Thymus (tissue), 11 donors: ENCODE measurements around the gene CCDC85A. TPM values are rescaled to one million over a fixed set of nuclear protein-coding genes. Genes with fewer than 3 reads are reported as not detected.

ENCODE experiments used
- DNase-seq, 9 donors: peaks; one replicate each; pipeline ENCODE4 v3.0.0-alpha.2; 2013; ENCODE audit warnings: low spot score in 9 of 9, low read depth in 6 of 9, missing footprints in 1 of 9
- H3K27ac ChIP-seq, 2 donors: one replicate each; pipeline ENCODE4 v1.5.1; 2013; ENCODE audit warnings: control low read depth in 1 of 2, low read depth in 1 of 2, low read length in 1 of 2, mild to moderate bottlenecking in 1 of 2, moderate library complexity in 1 of 2
- H3K27me3 ChIP-seq, 2 donors: one replicate each; pipeline ENCODE4 v1.5.1; 2013; ENCODE audit warnings: low read length in 1 of 2; ENCODE audit not compliant: control insufficient read depth in 2 of 2, insufficient read depth in 1 of 2
- H3K36me3 ChIP-seq, 2 donors: one replicate each; pipeline ENCODE4 v1.5.1; 2013; ENCODE audit warnings: low read length in 1 of 2, mild to moderate bottlenecking in 1 of 2, moderate library complexity in 1 of 2; ENCODE audit not compliant: control insufficient read depth in 2 of 2, insufficient read depth in 2 of 2
- H3K4me1 ChIP-seq, 2 donors: one replicate each; pipeline ENCODE4 v1.5.1; 2013; ENCODE audit warnings: low read length in 2 of 2; ENCODE audit not compliant: control insufficient read depth in 2 of 2, insufficient read depth in 2 of 2
- H3K4me3 ChIP-seq, 2 donors: one replicate each; pipeline ENCODE4 v1.5.1; 2013; ENCODE audit warnings: low read length in 2 of 2, control low read depth in 1 of 2, mild to moderate bottlenecking in 1 of 2
- H3K9me3 ChIP-seq, 2 donors: one replicate each; pipeline ENCODE4 v1.5.1; 2013; ENCODE audit warnings: low read length in 1 of 2, mild to moderate bottlenecking in 1 of 2; ENCODE audit not compliant: control insufficient read depth in 2 of 2, insufficient read depth in 1 of 2
- WGBS: extraction: QIAGEN DNeasy Blood & Tissue Kit; methylation state at CpG from one replicate; pipeline ENCODE4 v1.1.7; 2013; 5-methylcytosine and 5-hydroxymethylcytosine counted together
- polyA plus RNA-seq: library from polyadenylated mRNA; stranded (reverse); fragments of 200-250 nt; gene quantifications from one replicate; pipeline ENCODE4 v1.2.3, GENCODE V29; 2013
- total RNA-seq: library from RNA; stranded (reverse); fragments of 120-200 nt; gene quantifications from one replicate; pipeline ENCODE4 v1.2.4, GENCODE V29; 2013
- donor health status: healthy.

The CCDC85A gene
- total and polyA plus RNA-seq, 2 donors: 0.21 to 0.76 TPM

DNA sequence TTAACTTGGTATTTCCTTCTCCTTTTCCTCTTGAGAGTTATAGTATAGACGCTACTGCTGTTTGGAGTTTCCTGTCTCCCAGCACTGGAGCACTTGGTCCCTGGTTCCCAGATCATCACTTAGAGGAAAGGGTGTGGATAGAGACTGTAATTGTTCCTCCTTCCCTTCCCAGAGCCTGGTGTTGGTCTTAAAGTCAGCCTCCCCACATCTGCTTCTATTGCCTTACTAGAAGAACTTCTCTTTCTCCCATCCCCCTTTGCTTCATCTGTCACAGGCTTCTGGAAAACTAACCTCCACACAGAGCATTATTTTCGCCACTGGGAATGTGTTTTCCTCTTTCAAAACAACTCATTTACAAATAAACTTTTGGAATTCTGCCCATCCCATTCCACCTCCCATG lies 131.0 kb downstream of the CCDC85A start:
- WGBS: 40% methylated on average over 2 of the region's 2 CpGs

DNA sequence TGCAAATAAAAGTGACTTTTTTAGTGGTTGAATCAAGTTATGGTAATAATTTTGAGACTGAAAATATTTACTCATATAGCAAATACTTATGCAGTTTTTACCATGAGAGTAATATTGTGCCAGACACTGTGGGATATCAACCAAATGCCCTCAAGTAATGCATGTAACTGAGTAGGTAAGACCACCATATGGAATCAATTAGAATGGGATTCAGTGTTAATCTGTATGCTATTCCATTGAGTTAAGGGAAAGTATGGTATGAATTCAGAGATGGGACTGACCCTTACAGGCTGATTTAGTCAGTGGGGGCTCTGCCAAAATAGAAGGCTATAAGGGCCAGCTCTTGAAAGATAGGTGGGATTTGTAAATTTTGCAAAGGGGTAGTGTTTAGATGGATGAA lies 131.6 kb downstream of the CCDC85A start:
- Histone ChIP-seq H3K36me3 (no peaks in the 10 kb centered on the region), H3K27me3 (no peaks in the 10 kb centered on the region), H3K9me3 (no peaks in the 10 kb centered on the region), H3K4me3 (no peak overlapping the region), H3K4me1 (no peaks in the 10 kb centered on the region), H3K27ac (no peak overlapping the region)
- no peak for DNase-seq

More for the DNA sequence above, 131.0 kb downstream of the CCDC85A start:
- Histone ChIP-seq H3K36me3 (no peaks in the 10 kb centered on the region), H3K27ac (no peak overlapping the region), H3K27me3 (no peaks in the 10 kb centered on the region), H3K9me3 (no peaks in the 10 kb centered on the region), H3K4me3 (no peak overlapping the region), H3K4me1 (no peaks in the 10 kb centered on the region)
- no peak for DNase-seq

DNA sequence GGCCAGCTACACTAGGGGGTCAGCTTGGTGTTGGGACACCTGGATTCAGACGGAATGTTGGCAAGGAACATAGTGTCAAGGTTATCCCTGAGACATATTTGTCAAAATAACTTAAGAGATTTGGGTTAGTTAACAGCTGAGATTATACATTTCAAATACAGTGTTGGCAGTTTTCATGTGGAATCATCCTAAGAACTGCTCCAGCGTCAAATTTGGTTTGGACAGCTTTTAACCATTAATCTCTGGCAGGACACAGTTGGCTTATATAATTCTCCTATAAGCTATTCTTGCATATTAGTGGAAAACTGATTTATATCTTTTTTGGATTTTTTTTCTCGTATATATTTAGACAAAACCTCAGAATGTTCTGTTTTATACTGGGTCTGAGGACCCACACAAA lies 132.2 kb downstream of the CCDC85A start:
- no peak overlapping the region for H3K27ac ChIP-seq
- 90% methylated on average over 3 of the region's 3 CpGs for WGBS
- H3K4me3 ChIP-seq: no peak overlapping the region
- no peak for DNase-seq
- H3K9me3 ChIP-seq: no peaks in the 10 kb centered on the region
- no peaks in the 10 kb centered on the region for H3K4me1 ChIP-seq
- no peaks in the 10 kb centered on the region for H3K36me3 ChIP-seq
- H3K27me3 ChIP-seq: no peaks in the 10 kb centered on the region

DNA sequence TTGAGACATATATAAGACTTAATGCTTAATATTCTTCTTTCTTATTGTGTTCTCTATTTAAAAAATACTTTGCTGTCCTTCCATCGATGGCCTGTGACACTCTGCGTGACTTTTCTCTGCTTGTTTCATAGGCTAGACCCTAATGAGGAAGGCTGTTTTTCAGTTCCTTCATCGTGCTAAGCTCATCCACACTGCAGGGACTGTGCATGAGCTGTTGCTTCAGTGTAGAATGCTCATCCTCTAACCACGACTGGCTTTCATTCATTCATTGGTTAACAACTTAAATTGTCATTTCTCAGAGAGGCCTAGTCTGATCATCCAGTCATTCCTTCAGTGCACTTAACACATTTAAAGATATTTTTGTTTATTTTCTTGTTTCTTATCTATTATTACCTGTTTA lies 134.4 kb downstream of the CCDC85A start:
- no peak overlapping the region for H3K27ac ChIP-seq
- no peak overlapping the region for H3K4me3 ChIP-seq
- no peaks in the 10 kb centered on the region for H3K9me3 ChIP-seq
- no peaks in the 10 kb centered on the region for H3K36me3 ChIP-seq
- WGBS: 87% methylated on average over 4 of the region's 4 CpGs
- H3K27me3 ChIP-seq: no peaks in the 10 kb centered on the region
- no peak for DNase-seq
- H3K4me1 ChIP-seq: no peaks in the 10 kb centered on the region

DNA sequence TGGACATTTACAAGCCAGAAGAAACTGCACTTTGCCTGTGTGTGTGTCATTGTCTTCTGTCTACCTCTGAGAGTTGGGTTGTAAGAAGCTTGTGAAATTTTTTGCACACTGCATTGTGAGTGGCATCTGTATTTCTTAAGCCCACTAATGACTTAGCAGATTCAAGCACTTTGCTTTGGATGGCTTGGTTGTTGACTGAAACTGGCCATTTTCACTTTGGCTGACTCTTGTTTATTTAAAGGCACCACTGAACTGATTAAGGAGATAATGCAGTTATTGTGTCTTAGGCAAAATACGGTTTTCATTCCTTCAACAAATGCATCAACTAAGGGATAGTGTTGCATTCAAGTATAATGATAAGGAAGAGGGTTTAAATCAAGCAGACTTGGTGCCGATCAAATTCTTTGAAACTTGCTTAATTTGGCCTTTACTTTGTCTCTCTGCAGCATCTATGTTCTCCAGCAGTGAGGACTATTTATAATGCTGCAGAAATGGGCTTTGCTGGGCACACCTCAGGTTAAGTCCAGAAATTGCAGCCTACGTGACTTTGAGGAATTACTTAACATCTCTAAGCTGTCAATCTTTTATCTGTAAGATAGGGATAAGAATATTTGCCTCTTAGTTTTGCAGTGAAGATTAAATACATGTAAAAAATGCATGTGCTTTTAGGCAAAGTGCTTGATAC lies 142.0 kb downstream of the CCDC85A start:
- 73% methylated on average over 3 of the region's 3 CpGs for WGBS
- Histone ChIP-seq H3K4me3 (no peak overlapping the region), H3K27ac (no peak overlapping the region), H3K27me3 (no peaks in the 10 kb centered on the region), H3K9me3 (no peaks in the 10 kb centered on the region), H3K4me1 (no peaks in the 10 kb centered on the region), H3K36me3 (no peaks in the 10 kb centered on the region)
- no peak for DNase-seq

DNA sequence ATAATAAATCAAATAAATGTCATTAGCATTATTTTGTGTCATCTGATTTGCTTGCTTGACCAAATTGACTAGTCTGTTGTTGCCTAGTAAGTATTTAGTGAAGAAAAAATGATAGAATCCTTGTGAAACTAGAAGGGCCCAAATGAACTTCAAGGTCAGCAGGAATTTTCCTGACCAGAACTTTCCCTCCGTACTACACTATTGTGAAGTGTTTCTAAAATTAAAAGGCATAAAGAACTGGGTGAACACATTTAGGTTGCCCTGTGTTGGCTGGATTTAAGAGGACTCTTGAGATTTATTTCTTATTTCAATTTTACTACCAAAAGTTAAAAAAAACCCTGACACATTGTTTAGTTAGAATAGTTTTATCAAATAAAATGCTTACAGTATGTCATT lies 142.6 kb downstream of the CCDC85A start:
- no peaks in the 10 kb centered on the region for H3K4me1 ChIP-seq
- H3K4me3 ChIP-seq: no peak overlapping the region
- no peaks in the 10 kb centered on the region for H3K27me3 ChIP-seq
- WGBS: 85% methylated on average over 1 of the region's 1 CpG
- DNase-seq: no peak
- H3K9me3 ChIP-seq: no peaks in the 10 kb centered on the region
- no peak overlapping the region for H3K27ac ChIP-seq
- no peaks in the 10 kb centered on the region for H3K36me3 ChIP-seq

DNA sequence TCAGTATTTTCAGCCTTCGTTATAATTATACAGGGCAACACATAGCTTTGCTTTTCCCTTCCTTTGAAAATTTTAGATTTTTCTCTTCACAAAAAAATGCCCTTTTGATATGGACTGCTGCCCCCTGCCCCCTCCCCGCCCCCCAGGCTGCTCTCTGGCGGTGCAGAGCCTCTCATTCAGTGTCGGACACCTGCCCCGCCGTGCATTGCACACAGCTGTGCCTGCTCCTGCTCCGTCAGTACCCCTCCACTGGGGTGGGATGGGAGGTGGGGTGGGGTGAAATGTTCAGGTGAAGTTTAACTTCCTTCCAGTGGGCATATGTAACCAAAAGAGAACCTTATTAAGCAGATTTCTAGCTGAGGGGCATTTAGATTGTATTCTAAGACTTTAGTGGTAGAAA lies 148.0 kb downstream of the CCDC85A start:
- Histone ChIP-seq H3K9me3 (no peaks in the 10 kb centered on the region), H3K4me1 (no peaks in the 10 kb centered on the region), H3K27me3 (no peaks in the 10 kb centered on the region), H3K27ac (no peak overlapping the region), H3K4me3 (no peak overlapping the region), H3K36me3 (no peaks in the 10 kb centered on the region)
- DNase-seq: no peak
- WGBS: 84% methylated on average over 7 of the region's 7 CpGs

DNA sequence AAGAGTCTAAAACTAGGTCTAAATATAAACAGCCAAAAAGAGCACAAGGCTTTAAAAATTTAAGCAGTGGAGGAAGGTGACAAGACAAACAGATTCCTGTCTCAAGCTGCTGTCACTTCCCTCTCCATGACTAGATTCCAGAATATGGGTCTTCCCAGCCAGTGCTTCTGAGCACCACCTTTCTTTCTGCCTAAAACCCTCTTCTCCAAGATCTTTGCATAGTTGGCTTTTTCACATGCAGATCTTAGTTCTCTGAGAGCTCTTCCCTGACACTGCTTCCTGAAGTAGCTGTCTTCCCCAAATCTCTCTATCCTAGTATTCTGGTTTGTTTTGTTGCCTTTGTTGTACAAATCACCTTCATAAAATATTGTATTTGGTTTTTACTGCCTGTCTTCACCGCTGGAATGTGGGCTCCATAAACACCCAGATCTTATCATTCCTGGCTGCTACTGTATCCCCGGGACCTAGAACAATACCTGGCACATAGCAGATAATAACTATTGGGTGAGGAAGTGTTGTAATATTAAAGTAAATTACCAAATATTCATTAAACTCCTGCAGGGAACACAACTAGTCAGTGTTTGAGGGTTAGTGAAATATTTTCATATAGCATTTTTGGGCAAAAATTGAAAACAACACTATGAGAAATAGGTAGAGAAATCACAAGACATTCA lies 150.2 kb downstream of the CCDC85A start:
- 41% methylated on average over 2 of the region's 2 CpGs for WGBS
- no peaks in the 10 kb centered on the region for H3K4me1 ChIP-seq
- no peak overlapping the region for H3K27ac ChIP-seq
- no peaks in the 10 kb centered on the region for H3K27me3 ChIP-seq
- H3K9me3 ChIP-seq: no peaks in the 10 kb centered on the region
- H3K36me3 ChIP-seq: no peaks in the 10 kb centered on the region
- no peak for DNase-seq
- H3K4me3 ChIP-seq: no peak overlapping the region

DNA sequence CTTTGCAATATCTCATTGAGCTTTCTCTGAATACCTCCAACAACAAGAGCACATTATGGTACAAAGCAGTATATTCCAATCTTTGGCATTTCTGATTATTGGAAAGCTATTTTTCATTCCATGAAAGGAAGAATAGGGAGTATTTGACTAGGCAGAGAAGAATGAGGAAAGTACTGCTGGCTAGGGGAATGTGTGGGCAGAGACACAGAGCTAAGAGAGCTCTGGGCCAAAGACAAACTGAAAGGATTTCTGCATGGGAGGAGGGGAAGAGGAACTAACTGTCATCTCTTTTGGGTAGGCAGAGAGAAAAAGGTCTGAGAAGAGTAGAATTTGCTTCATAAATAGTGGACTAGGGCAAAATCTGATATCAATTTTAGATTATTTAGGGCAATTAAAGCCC lies 150.8 kb downstream of the CCDC85A start:
- no peak overlapping the region for H3K27ac ChIP-seq
- no peaks in the 10 kb centered on the region for H3K27me3 ChIP-seq
- H3K9me3 ChIP-seq: no peaks in the 10 kb centered on the region
- H3K36me3 ChIP-seq: no peaks in the 10 kb centered on the region
- H3K4me3 ChIP-seq: no peak overlapping the region
- H3K4me1 ChIP-seq: no peaks in the 10 kb centered on the region
- no peak for DNase-seq
